Neural progenitor cell (in vitro differentiated cells): ENCODE measurements around the gene LHX6.

Experiments
- CTCF ChIP-seq: fragments of 200-600 bp; sonication (generic); IDR thresholded peaks from 2 replicates; pipeline ENCODE4 v1.5.1; 2017; ENCODE audit warnings: antibody characterized with exemption, mild to moderate bottlenecking
- EZH2 ChIP-seq: fragments of 200-600 bp; sonication (generic); IDR thresholded peaks from 2 replicates; pipeline ENCODE4 v1.6.1; 2017; ENCODE audit warnings: antibody characterized with exemption, mild to moderate bottlenecking, moderate library complexity
- EZH2phosphoT487 ChIP-seq: fragments of 200-600 bp; sonication (generic); IDR thresholded peaks from 2 replicates; pipeline ENCODE4 v1.6.1; 2017; ENCODE audit warnings: antibody characterized with exemption

- no peak for TF ChIP-seq EZH2
- no peak for TF ChIP-seq CTCF
- TF ChIP-seq EZH2phosphoT487, result no peak
These were observed 49.6 kb downstream of the LHX6 start for GRCh38 chr9:122179054-122179689.
